MM.1S (cell line): ENCODE results near the gene FOXP1.

Experiments
- DNase-seq: peaks from one replicate; pipeline ENCODE4 v3.0.0-alpha.2; 2015
- H2AFZ ChIP-seq: fragments of 300-600 bp; sonication (generic); 2 replicates; pipeline ENCODE4 v1.6.0; 2016; ENCODE audit warnings: antibody characterized with exemption, low read length
- H3F3A ChIP-seq: fragments of 300-600 bp; sonication (generic); 2 replicates; pipeline ENCODE4 v1.6.1; 2016; ENCODE audit warnings: mild to moderate bottlenecking, antibody characterized with exemption, low read length, moderate library complexity, mixed read lengths; ENCODE audit not compliant: insufficient read depth
- H3K27ac ChIP-seq: fragments of 300-600 bp; sonication (generic); 2 replicates; pipeline ENCODE4 v1.5.1; 2016; ENCODE audit warnings: mild to moderate bottlenecking, low read length
- H3K27me3 ChIP-seq: fragments of 300-600 bp; sonication (generic); replicated peaks from 2 replicates; pipeline ENCODE4 v1.6.0; 2016; ENCODE audit warnings: low read length; ENCODE audit not compliant: insufficient read depth
- H3K36me3 ChIP-seq: fragments of 300-600 bp; sonication (generic); replicated peaks from 2 replicates; pipeline ENCODE4 v1.6.1; 2016; ENCODE audit warnings: mild to moderate bottlenecking, low read length, mixed read lengths; ENCODE audit not compliant: insufficient read depth
- H3K4me1 ChIP-seq: fragments of 300-600 bp; sonication (generic); 2 replicates; pipeline ENCODE4 v1.6.1; 2016; ENCODE audit warnings: low read length, mixed read lengths
- H3K4me2 ChIP-seq: fragments of 300-600 bp; sonication (generic); 2 replicates; pipeline ENCODE4 v1.6.0; 2016; ENCODE audit warnings: low read depth, low read length
- H3K4me3 ChIP-seq: fragments of 300-600 bp; sonication (generic); 2 replicates; pipeline ENCODE4 v1.5.1; 2016; ENCODE audit warnings: low read length, mixed read lengths
- H3K79me2 ChIP-seq: fragments of 300-600 bp; sonication (generic); 2 replicates; pipeline ENCODE4 v1.6.1; 2016; ENCODE audit warnings: mixed run types, low read length, mixed read lengths
- H3K9ac ChIP-seq: fragments of 300-600 bp; sonication (generic); 2 replicates; pipeline ENCODE4 v1.6.1; 2016; ENCODE audit warnings: low read length, mixed read lengths
- H3K9me2 ChIP-seq: fragments of 300-600 bp; sonication (generic); replicated peaks from 2 replicates; pipeline ENCODE4 v1.6.1; 2016; ENCODE audit warnings: mild to moderate bottlenecking, low read length, mixed read lengths; ENCODE audit not compliant: insufficient read depth
- H3K9me3 ChIP-seq: fragments of 300-600 bp; sonication (generic); replicated peaks from 2 replicates; pipeline ENCODE4 v1.6.1; 2016; ENCODE audit warnings: mild to moderate bottlenecking, low read length, mixed read lengths; ENCODE audit not compliant: insufficient read depth
- H4K20me1 ChIP-seq: fragments of 300-600 bp; sonication (generic); 2 replicates; pipeline ENCODE4 v1.6.1; 2016; ENCODE audit warnings: mild to moderate bottlenecking, low read length, moderate library complexity, mixed read lengths; ENCODE audit not compliant: insufficient read depth
- CTCF ChIP-seq: fragments of 300-600 bp; sonication (generic); IDR thresholded peaks from 2 replicates; pipeline ENCODE4 v1.5.1; 2016; ENCODE audit warnings: antibody characterized with exemption, low read length, mixed read lengths
- EZH2 ChIP-seq: fragments of 300-600 bp; sonication (generic); optimal IDR thresholded peaks from 2 replicates; pipeline ENCODE3; 2017; ENCODE audit warnings: low read depth, mild to moderate bottlenecking, antibody characterized with exemption, low read length, mixed read lengths
- EZH2phosphoT487 ChIP-seq: fragments of 300-600 bp; sonication (generic); IDR thresholded peaks from 2 replicates; pipeline ENCODE4 v1.6.1; 2018; ENCODE audit warnings: antibody characterized with exemption, low read length

FOXP1 gene

GRCh38 chr3:71416876-71417275 is 166.7 kb downstream of the FOXP1 start:
- Histone ChIP-seq H3F3A (peaks cover 24% of the 10 kb centered on the region), H3K9me2 (no peaks in the 10 kb centered on the region), H3K4me3 (no peak overlapping the region), H2AFZ (no peak overlapping the region), H3K27ac (no peak overlapping the region), H3K9me3 (no peaks in the 10 kb centered on the region), H3K36me3 (no peaks in the 10 kb centered on the region), H3K27me3 (no peaks in the 10 kb centered on the region), H3K9ac (no peak overlapping the region), H3K4me1 (peaks cover 36% of the 10 kb centered on the region), H3K79me2 (no peaks in the 10 kb centered on the region), H3K4me2 (no peak overlapping the region), H4K20me1 (no peaks in the 10 kb centered on the region)
- TF ChIP-seq EZH2, result no peak
- TF ChIP-seq CTCF, result no peak
- TF ChIP-seq EZH2phosphoT487, result no peak
- no peak for DNase-seq

GRCh38 chr3:71415681-71416122 is 167.8 kb downstream of the FOXP1 start:
- Histone ChIP-seq H3K9me2 (no peaks in the 10 kb centered on the region), H3K27ac (no peak overlapping the region), H3K27me3 (no peaks in the 10 kb centered on the region), H3K4me2 (no peak overlapping the region), H3K9me3 (no peaks in the 10 kb centered on the region), H2AFZ (no peak overlapping the region), H3K79me2 (no peaks in the 10 kb centered on the region), H3K4me1 (peaks cover 27% of the 10 kb centered on the region), H3F3A (peaks cover 13% of the 10 kb centered on the region), H4K20me1 (no peaks in the 10 kb centered on the region), H3K9ac (no peak overlapping the region), H3K4me3 (no peak overlapping the region), H3K36me3 (no peaks in the 10 kb centered on the region)
- no peak for DNase-seq
- no peak for TF ChIP-seq EZH2phosphoT487
- TF ChIP-seq EZH2, result no peak
- TF ChIP-seq CTCF, result no peak

GRCh38 chr3:71414189-71414927 is 169.2 kb downstream of the FOXP1 start:
- H3K9me2 ChIP-seq, result no peaks in the 10 kb centered on the region
- peaks cover 16% of the 10 kb centered on the region for H3K4me1 ChIP-seq
- H3F3A ChIP-seq, result peaks cover 4% of the 10 kb centered on the region
- no peaks in the 10 kb centered on the region for H3K36me3 ChIP-seq
- H2AFZ ChIP-seq, result no peak overlapping the region
- H3K9me3 ChIP-seq, result no peaks in the 10 kb centered on the region
- H3K4me2 ChIP-seq, result no peak overlapping the region
- no peaks in the 10 kb centered on the region for H3K79me2 ChIP-seq
- H3K27ac ChIP-seq, result no peak overlapping the region
- no peaks in the 10 kb centered on the region for H3K27me3 ChIP-seq
- no peak for TF ChIP-seq EZH2phosphoT487
- no peak for TF ChIP-seq CTCF
- TF ChIP-seq EZH2, result no peak
- no peak for DNase-seq
- H4K20me1 ChIP-seq, result no peaks in the 10 kb centered on the region
- H3K4me3 ChIP-seq, result no peak overlapping the region
- no peak overlapping the region for H3K9ac ChIP-seq
